NCI-H1694 treated with DMSO at 0.1 percent for 48 hours (cell line): ENCODE measurements around the gene FBXO45.
A peak's percentile ranks its signal among the peaks of the same experiment; 100 is the strongest.
"Not testable (repeated sequence)": the region's sequence is repeated elsewhere in the genome, so short reads cannot be mapped to it uniquely, and the experiment has no call there.

ENCODE experiments used
- DNase-seq: peaks from one replicate; lab custom pipeline; 2025; lab: John Stamatoyannopoulos, UW

The FBXO45 gene

DNA sequence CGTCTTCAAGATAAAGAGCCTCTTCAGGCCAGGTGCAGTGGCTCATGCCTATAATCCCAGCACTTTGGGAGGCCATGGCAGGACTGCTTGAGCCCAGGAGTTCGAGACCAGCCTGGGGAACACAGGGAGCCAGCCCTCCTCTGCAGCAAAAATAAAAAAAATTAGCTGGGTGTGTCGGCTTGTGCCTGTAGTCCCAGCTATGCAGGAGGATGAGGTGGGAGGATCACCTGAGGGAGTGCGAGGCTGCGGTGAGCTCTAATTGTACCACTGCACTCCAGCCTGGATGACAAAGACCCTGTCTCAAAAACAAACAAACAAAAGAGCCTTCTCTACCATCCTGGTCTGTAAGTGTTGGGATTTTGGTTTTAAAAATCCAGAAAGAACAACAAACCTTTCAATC is 11.2 kb upstream of the FBXO45 start:
- no peak for DNase-seq

- DNase-seq = no peak
Observed at GRCh38 chr3:196558476-196558875, 10.0 kb upstream of the FBXO45 start.

DNA sequence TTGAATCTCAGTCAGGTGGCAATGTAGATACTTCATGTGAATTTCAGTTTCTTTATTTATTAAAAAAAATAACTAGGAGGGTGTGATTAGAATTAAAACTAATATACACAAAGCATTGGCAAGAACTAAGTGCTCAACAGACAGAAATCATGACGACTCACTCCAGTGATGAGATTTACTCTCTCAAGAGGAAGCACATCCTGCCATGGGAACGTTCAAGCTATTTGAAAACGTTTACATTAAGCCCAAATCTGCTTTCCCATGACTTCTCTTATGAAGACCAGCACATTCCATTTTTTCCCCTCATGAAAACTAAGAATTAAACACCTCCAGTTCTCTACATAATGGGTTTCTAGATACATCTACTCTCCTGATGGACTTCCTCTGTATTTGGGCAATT is 8.6 kb upstream of the FBXO45 start:
- DNase-seq = no peak

- DNase-seq = no peak
Observed at GRCh38 chr3:196563721-196564225, 4.7 kb upstream of the FBXO45 start.

DNA sequence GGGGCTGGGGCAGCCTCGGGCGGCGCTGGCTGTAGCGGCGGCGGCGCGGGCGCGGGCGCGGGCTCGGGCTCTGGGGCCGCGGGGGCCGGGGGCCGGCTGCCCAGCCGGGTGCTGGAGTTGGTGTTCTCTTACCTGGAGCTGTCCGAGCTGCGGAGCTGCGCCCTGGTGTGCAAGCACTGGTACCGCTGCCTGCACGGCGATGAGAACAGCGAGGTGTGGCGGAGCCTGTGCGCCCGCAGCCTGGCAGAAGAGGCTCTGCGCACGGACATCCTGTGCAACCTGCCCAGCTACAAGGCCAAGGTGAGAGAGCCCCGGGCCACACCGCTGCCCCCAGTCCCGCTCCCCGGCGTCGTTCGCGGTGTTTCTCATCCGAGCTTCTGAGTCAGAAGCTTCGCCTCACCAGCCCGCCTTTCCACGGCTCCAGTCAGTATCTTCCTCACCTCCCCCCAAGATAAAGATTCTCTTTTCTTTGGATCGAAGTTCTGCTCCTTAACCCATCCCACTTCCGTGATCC is 600 bp downstream of the FBXO45 start:
- no peak for DNase-seq

DNA sequence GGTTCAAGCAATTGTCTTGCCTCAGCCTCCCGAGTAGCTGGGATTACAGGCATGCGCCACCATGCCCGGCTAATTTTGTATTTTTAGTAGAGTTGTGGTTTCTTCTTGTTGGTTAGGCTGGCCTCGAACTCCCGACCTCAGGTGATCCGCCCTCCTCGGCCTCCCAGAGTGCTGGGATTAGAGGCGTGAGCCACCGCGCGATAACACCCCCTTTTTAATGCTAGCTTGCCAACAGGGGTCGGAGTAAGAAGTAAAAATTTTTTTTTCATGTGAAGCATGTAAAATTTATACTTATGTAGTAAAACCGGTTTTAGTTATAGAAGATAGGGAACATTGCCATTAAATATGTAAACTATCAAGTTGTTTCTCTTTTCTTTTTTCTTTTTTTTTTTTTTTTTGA is 1.9 kb downstream of the FBXO45 start:
- not testable (repeated sequence) for DNase-seq

DNA sequence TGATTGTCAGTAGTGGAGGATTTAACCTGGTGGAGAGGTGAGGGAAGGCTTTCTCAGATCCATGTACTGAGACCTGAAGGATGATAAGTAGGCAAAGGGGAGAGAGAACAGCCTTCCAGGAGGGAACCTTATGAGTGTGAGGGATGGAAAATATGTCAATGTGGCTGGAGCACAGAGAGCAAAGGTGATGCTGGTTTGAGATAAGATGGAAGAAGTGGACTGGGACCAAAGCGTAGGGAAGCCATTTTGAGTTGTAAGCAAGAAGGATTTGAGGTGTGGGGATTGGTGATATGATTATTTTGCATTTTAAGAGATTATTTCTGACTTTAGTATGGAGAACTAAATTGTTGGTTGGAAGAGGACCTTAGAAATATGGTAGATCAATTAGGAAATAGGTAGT is 3.9 kb downstream of the FBXO45 start:
- DNase-seq = no peak

GRCh38 chr3:196585044-196585757 is 16.7 kb downstream of the FBXO45 start:
- no peak for DNase-seq

- DNase-seq = no peak
Observed at GRCh38 chr3:196590279-196590678, 21.8 kb downstream of the FBXO45 start.

- DNase-seq = no peak
Observed at GRCh38 chr3:196596355-196596754, 27.9 kb downstream of the FBXO45 start.

DNA sequence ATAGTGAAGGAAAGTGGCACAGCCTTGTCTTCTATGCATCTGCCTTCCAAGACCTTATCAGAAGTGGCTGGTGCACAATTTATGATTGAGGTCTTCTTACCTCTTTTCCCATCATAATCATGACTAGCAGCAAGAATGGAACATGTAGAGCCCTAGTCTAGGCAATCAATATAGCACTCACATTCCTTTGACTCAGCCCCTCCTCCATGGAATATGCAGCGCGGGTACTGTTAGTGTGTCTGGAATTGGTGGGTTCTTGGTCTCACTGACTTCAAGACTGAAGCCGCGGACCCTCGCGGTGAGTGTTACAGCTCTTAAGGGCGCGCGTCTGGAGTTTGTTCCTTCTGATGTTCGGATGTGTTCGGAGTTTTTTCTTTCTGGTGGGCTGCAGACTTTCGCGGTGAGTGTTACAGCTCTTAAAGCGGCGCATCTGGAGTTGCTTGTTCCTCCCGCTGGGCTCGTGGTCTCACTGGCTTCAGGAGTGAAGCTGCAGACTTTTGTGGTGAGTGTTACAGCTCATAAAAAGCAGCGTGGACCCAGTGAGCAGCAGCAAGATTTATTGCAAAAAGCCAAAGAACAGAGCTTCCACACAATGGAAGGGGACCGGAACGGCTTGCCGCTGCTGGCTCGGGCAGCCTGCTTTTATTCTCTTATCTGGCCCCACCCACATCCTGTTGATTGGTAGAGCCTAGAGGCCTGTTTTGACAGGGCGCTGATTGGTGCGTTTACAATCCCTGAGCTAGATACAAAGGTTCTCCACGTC is 29.7 kb downstream of the FBXO45 start:
- not testable (repeated sequence) for DNase-seq

- no peak for DNase-seq
Observed at GRCh38 chr3:196599734-196600128, 31.3 kb downstream of the FBXO45 start.

GRCh38 chr3:196600359-196600758 is 31.9 kb downstream of the FBXO45 start:
- no peak for DNase-seq

DNA sequence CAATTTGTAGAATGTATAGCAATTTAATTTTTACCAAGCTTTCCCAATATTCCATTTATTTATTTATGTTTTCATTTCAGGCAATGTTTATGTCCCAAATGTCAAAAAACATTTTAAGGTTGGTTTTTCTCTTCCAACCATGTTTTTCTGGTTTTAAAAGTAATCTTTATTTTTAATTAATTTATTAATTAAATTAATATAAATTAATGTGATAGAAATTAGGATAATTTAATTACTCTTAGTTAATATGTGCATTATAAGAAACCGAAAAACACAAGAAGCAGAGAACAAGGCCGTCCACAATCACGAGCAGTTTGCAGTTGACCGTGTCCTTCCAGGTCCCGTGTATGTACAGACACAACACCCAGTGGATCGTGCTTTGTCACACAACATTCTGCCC is 34.2 kb downstream of the FBXO45 start:
- no peak for DNase-seq

DNA sequence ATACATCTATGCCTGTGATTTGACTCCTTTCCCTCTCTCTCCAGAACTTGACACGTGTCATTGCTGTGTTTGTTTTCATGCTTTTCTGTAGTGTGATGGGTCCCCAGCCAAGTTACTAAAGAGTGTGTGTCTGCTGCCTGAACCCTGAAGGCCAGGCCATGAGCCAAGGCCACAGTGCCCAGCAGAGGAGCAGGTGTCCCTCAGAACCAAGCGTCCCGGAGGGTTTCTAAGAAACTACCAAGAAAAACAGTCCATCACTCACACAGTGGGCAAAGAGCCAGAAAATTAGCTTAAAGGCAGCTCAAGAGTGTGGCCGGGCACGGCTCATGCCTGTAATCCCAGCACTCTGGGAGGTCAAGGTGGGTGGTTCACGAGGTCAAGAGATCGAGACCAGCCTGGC is 35.2 kb downstream of the FBXO45 start:
- no peak for DNase-seq

- DNase-seq = no peak
Observed at GRCh38 chr3:196604548-196604947, 36.1 kb downstream of the FBXO45 start.

- no peak for DNase-seq
Observed at GRCh38 chr3:196608693-196609092, 40.2 kb downstream of the FBXO45 start.

GRCh38 chr3:196609343-196609775 is 40.9 kb downstream of the FBXO45 start:
- peak; percentile 61 for DNase-seq

DNA sequence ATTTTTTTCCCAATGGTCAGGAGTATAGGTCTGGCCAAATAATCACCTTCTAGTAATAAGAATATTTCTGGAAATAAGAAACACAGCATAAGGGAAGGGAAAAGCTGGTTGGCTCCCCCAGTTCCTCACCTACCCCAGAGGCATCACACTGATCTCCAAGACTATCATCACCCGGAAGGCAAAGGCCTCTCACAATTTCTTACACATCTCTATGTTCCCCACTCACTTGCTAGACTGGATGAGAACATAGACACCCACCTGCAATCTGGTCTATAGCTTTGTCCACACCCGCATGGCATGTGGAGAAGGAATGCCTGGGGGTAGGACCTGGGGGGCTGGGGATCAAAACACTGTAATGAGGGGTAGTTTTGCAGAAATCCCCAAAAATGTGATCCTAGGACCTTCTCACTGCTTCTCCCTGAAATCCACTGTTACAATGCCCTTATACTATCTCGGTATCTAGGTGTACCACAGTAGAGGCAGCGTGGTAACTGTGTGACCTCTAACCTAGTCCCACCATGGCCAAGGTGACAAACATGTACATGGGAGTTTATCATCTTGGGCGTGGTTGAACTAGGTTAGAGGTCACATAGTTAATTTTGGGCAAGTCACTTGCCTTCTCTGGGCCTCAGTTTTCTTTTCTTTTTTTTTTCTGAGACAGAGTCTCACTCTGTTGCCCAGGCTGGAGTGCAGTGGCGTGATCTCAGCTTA is 41.5 kb downstream of the FBXO45 start:
- DNase-seq = no peak

GRCh38 chr3:196611761-196612483 is 43.5 kb downstream of the FBXO45 start:
- no peak for DNase-seq

GRCh38 chr3:196615234-196615633 is 46.8 kb downstream of the FBXO45 start:
- not testable (repeated sequence) for DNase-seq

DNA sequence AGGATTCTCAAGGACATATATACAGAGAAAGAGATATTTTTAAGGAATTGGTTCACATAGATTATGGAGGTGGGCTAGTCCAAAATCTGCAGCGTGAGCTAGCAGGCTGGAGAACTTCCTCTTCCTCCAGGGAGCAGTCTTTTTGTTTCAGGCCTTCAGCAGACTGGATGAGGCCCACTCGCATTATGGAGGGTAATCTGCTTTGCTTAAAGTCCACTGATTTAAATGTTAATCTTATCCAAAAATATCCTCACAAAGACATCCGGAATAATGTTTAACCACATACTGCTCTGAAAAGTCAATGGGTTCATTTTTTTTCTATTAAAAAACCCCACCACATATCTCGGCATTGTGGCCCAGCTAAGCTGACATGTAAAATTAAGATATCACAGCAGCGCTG is 48.8 kb downstream of the FBXO45 start:
- no peak for DNase-seq
